HG03045 (cell line): ENCODE data around the gene MLF1.

Source experiments
- ATAC-seq: cut with Tn5 transposase; IDR thresholded peaks from one replicate; pipeline ENCODE4 v1.9.1; 2021; ENCODE audit warnings: mild to moderate bottlenecking, moderate library complexity; ENCODE audit not compliant: unreplicated experiment

Gene MLF1

DNA sequence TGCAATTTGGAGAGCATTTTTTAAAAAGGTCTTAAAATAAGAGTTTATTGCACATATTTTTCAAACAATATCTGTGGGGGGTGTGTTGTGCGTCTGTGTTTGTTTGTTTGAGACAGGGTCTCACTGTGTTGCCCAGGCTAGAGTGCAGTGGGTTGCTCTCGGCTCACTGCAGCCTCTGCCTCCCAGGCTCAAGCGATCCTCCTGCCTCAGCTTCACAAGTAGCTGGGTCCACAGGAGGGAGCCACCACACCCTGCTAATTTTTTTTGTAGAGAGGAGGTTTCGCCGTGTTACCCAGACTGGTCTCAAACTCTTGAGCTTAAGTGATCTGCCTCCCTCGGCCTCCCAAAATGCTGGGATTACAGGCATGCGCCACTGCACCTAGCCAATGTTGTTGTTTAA is 2.7 kb downstream of the MLF1 start:
- no peak for ATAC-seq

- no peak for ATAC-seq
These were observed 3.7 kb downstream of the MLF1 start for GRCh38 chr3:158574646-158575045.

DNA sequence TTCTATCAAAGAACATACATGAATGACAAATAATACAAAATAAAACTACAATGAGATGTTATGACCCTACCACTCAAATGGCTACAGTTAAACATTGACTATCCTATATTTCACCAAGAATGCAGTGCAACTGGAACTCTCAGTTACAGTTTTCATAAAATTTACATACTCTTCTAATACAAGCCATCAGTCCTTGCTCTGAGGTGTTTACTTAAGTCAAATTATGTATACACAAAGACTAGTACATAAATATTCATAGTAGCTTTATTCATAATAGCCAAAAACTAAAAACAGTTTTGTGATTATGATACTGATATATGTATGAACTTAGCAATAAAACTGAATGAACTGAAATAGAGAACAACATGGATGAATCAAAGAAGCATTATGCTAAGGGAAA is 19.2 kb downstream of the MLF1 start:
- no peak for ATAC-seq

GRCh38 chr3:158600787-158601186 is 29.8 kb downstream of the MLF1 start:
- ATAC-seq, result no peak

DNA sequence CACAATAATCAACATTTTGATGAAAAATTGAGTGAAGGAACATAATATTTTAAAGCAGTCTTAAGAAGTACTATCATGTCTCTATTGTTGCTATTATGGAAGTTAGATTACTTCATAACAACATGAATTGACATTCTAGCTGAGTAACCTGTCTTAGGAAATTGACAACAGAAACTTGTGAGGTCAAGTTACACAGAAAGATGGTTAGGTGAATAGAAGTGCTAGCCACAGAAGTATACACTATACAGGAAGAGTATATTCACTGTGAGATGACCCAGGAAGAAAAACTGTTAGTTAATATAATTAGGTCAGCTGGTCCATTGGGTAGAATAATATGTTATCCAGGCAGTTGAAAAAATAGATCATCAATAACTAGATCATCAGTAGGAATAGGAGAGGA is 31.2 kb downstream of the MLF1 start:
- no peak for ATAC-seq

- no peak for ATAC-seq
These were observed 47.2 kb downstream of the MLF1 start for GRCh38 chr3:158617982-158618875.

- no peak for ATAC-seq
These were observed 54.9 kb downstream of the MLF1 start for GRCh38 chr3:158625881-158626280.

DNA sequence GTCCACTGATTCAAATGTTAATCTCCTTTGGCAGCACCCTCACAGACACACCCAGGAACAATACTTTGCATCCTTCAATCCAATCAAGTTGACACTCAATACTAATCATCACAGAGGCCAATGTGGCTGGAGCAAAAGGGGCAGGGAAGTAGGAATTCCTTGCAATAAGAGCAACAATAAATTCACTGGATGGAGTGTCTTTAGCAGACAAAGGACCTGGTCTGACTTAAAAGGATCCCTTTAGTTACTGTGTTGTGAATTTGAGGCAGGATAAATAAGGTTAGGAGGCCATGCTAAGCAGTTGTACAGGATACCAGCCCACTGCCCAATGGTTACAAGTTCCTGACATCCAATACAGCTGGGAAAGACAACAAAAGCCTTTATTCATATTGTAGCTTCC is 61.0 kb downstream of the MLF1 start:
- no peak for ATAC-seq

DNA sequence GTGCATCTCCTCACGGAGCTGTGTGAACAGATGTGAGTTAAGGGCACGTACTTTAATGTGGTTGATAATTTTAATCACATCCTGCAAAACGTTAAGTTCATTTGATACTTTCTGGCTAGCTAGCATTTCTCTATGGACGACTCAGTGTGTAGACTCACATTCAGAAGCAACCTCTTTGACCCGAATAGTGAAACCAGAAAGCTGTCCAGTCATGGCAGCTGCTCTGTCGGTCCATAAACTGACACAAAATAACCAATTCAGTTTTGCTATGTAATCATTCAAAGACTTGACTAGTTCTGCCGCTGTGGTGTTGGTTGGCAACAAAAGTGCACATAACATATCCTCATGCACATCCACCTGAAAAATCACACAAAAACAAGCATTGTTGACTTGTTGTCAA is 69.7 kb downstream of the MLF1 start:
- ATAC-seq, result no peak

GRCh38 chr3:158642005-158642404 is 71.0 kb downstream of the MLF1 start:
- ATAC-seq, result no peak

GRCh38 chr3:158642474-158643210 is 71.6 kb downstream of the MLF1 start:
- ATAC-seq, result no peak

DNA sequence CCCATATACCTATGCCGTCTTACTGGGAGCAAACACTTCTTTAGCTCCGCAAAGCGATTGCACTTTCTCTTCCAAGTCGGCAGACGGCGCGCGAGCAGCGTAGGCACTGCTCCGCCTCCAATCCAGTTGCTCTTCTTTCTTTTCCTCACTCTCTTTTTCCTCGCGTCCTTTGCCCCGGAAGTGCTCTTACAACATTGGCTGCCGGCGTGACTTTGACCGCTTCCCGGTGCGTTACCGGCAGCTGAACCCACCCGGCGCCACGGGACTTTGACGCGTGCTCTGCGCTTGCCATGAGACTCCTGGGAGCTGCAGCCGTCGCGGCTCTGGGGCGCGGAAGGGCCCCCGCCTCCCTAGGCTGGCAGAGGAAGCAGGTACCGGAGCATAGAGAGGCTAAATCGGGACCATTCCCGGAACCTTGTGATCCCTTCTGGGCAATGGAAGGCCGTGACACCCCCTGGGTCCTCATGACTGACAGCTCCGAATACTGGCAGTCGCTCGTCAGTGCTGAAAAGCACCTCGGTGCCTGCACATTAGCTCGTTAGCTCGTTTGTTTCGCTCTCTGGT is 73.4 kb downstream of the MLF1 start, which contains the start of gene GFM1:
Gene GFM1 (plus strand): TSS at position 183 of the 564 bp plus-strand sequence. CDS start 108 bp downstream, at position 291.
- peak; percentile 99 for ATAC-seq

DNA sequence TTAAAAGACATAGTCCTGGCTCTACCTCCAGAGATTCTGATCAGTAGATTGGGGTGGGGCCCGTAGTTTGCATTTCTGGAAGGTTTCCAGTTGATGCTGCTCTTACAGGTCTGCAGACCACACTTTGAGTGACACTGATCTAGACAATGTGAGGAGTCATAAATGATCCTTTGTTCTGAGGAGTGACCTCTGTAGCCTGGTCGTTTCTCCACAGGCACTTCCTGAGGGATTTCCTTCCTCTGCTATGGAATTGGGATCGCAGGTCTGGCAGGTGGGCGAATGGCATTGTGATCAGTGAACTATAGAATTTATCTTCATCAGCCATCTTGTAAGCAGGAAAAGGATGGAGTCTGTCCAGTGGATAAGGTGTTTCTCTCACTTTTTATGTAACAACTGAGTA is 78.8 kb downstream of the MLF1 start:
- ATAC-seq, result no peak

- ATAC-seq, result no peak
These were observed 80.2 kb downstream of the MLF1 start for GRCh38 chr3:158651192-158651591.

DNA sequence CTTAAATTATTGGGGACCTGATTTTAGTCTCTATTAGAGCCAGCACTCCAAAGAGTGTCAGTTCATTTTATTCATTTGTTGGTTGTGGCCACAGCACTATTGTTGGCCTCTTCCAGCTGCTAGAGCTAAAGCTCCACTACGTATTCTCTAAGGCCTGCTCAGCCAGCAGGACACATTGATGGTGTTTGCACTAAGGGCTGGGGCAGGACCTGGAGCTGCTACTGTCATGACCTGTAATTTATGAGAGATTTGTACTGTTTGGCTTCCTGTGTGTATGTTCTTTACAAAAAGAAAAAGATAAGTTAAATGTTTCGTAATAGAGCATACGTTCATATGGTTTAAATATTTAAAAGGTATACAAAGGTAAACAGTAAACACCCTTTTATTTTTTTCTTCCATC is 81.5 kb downstream of the MLF1 start:
- no peak for ATAC-seq
